ENCODE data around the gene PTPRG.

DNA sequence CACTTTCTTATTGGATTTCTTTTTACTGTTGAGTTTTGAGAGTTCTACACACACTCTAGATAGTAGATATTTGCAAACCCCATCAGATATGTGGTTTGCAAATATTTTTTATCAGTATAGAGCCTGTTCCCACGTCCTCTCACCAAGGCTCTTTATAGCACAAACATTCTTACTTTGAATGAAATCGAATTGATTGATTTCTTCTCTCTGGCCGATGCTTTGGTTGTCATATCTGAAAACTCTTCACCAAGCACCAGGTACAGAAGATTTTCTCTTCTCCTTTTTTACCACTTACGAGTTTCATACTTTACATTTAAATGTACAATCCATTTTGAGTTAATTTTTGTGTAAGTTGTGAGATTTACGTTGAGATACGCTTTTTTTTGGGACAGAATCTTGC, 163.4 kb downstream of the PTPRG start:
- TF ChIP-seq, protein P1, sequence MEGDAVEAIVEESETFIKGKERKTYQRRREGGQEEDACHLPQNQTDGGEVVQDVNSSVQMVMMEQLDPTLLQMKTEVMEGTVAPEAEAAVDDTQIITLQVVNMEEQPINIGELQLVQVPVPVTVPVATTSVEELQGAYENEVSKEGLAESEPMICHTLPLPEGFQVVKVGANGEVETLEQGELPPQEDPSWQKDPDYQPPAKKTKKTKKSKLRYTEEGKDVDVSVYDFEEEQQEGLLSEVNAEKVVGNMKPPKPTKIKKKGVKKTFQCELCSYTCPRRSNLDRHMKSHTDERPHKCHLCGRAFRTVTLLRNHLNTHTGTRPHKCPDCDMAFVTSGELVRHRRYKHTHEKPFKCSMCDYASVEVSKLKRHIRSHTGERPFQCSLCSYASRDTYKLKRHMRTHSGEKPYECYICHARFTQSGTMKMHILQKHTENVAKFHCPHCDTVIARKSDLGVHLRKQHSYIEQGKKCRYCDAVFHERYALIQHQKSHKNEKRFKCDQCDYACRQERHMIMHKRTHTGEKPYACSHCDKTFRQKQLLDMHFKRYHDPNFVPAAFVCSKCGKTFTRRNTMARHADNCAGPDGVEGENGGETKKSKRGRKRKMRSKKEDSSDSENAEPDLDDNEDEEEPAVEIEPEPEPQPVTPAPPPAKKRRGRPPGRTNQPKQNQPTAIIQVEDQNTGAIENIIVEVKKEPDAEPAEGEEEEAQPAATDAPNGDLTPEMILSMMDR (IDR thresholded peaks at IDR 0.05; ENCODE audit: poor library complexity) = no peak
- no peak for TF ChIP-seq EZH2 (IDR thresholded peaks at IDR 0.05; ENCODE audit: borderline replicate concordance)
